GM12878 (cell line): ENCODE results near the gene TSPYL6. TPM values are rescaled to one million over a fixed set of nuclear protein-coding genes. Genes with fewer than 3 reads are reported as not detected.

Experiments used
- ATAC-seq: fragments of 200-7000 bp; cut with Tn5 transposase; 3 replicates; pipeline ENCODE4 v1.9.1; 2020; ENCODE audit warnings: mild to moderate bottlenecking, moderate library complexity
- BruUV-seq: library from RNA; stranded (reverse); fragments of 400-500 nt; replicated peaks from 2 replicates; lab custom pipeline; 2021; lab: Mats Ljungman, UMichigan
- CTCF ChIA-PET: fragments of 300-600 bp; sonication (Branson Sonifier 250); formaldehyde crosslinking; extraction: SDS; loops from one replicate; lab custom pipeline; 2021; ENCODE audit warnings: inconsistent platforms; lab: Yijun Ruan, JAX
- POLR2A ChIA-PET: fragments of 350-600 bp; formaldehyde crosslinking; extraction: SDS; loops from one replicate; lab custom pipeline; 2021; ENCODE audit warnings: inconsistent platforms; lab: Charles Lee
- RAD21 ChIA-PET: fragments of 300-600 bp; sonication (Branson Sonifier 250); formaldehyde crosslinking; loops from one replicate; lab custom pipeline; 2023; ENCODE audit warnings: antibody characterized with exemption; ENCODE audit not compliant: unreplicated experiment; lab: Charles Lee
- SMC1A ChIA-PET: fragments of 300-600 bp; sonication (Branson Sonifier 250); formaldehyde crosslinking; loops from one replicate; lab custom pipeline; 2023; ENCODE audit not compliant: unreplicated experiment, uncharacterized antibody; lab: Charles Lee
- DNase-seq: peaks from one replicate; pipeline ENCODE4 v3.0.0-alpha.2; 2011; ENCODE audit warnings: low read depth, low spot score
- FAIRE-seq: peaks from 3 replicates; lab custom pipeline; 2011; peaks lifted over from hg19 to GRCh38; lab: Jason Lieb, UNC
- H2AFZ ChIP-seq: 2 replicates; pipeline ENCODE4 v1.6.0; 2011; ENCODE audit warnings: low read depth, low read length, control low read depth; ENCODE audit not compliant: control insufficient read depth
- H3K27ac ChIP-seq: 2 replicates; pipeline ENCODE4 v1.5.1; 2011; ENCODE audit warnings: control low read depth; ENCODE audit not compliant: control insufficient read depth, insufficient read depth
- H3K27me3 ChIP-seq, 2 experiments: replicated peaks in 1 of 2; 2 replicates each; pipeline versions ENCODE4 v1.6.0 to v1.6.1; 2011; ENCODE audit warnings: low read length in 1 of 2; ENCODE audit not compliant: control insufficient read depth in 2 of 2, insufficient read depth in 2 of 2
- H3K36me3 ChIP-seq, 2 experiments: 2 replicates each; pipeline ENCODE4 v1.5.1; 2011; ENCODE audit warnings: low read length in 1 of 2; ENCODE audit not compliant: control insufficient read depth in 2 of 2, insufficient read depth in 2 of 2
- H3K4me1 ChIP-seq: 2 replicates; pipeline ENCODE4 v1.6.1; 2011; ENCODE audit warnings: mild to moderate bottlenecking, low read length, moderate library complexity, mixed read lengths; ENCODE audit not compliant: control insufficient read depth, insufficient read depth
- H3K4me2 ChIP-seq: 2 replicates; pipeline ENCODE4 v1.6.0; 2011; ENCODE audit warnings: control low read depth; ENCODE audit not compliant: control insufficient read depth, insufficient read depth
- H3K4me3 ChIP-seq: fragments of 200-600 bp; sonication (generic); 2 replicates; pipeline ENCODE4 v1.5.1; 2016
- H3K79me2 ChIP-seq: 2 replicates; pipeline ENCODE4 v1.6.0; 2011; ENCODE audit warnings: low read length; ENCODE audit not compliant: control insufficient read depth, insufficient read depth
- H3K9ac ChIP-seq: 2 replicates; pipeline ENCODE4 v1.8.0; 2011; ENCODE audit warnings: low read length, control low read depth, mixed read lengths; ENCODE audit not compliant: control insufficient read depth, insufficient read depth
- H3K9me3 ChIP-seq: replicated peaks from 3 replicates; pipeline ENCODE4 v1.5.1; 2011; ENCODE audit warnings: mild to moderate bottlenecking, low read length; ENCODE audit not compliant: control insufficient read depth, insufficient read depth
- H4K20me1 ChIP-seq: 2 replicates; pipeline ENCODE4 v1.6.0; 2011; ENCODE audit not compliant: control insufficient read depth, insufficient read depth
- BACH1 ChIP-seq: fragments of 450-650 bp; IDR thresholded peaks from 2 replicates; pipeline ENCODE4 v1.6.1; 2017; ENCODE audit warnings: mild to moderate bottlenecking, borderline replicate concordance
- CEBPB ChIP-seq, 2 experiments: fragments of 150-350 bp in 1 of 2; IDR thresholded peaks; 2 replicates each; pipeline ENCODE4 v1.6.1; 2012 to 2014; ENCODE audit warnings: low read depth in 2 of 2, low read length in 2 of 2, borderline replicate concordance in 1 of 2, inconsistent platforms in 1 of 2
- CHD2 ChIP-seq: IDR thresholded peaks from 2 replicates; pipeline ENCODE4 v1.6.1; 2011; ENCODE audit warnings: low read depth, low read length, improper control_type of control experiment, borderline replicate concordance
- CREM ChIP-seq: IDR thresholded peaks from 2 replicates; pipeline ENCODE4 v1.6.1; 2014; ENCODE audit warnings: antibody characterized with exemption, low read depth
- EP300 ChIP-seq, 2 experiments: fragments of 150-350 bp in 1 of 2; IDR thresholded peaks; 2 replicates each; pipeline ENCODE4 v1.6.1; 2011 to 2012; ENCODE audit warnings: low read depth in 2 of 2, low read length in 2 of 2, borderline replicate concordance in 1 of 2, improper control_type of control experiment in 1 of 2, inconsistent platforms in 1 of 2; ENCODE audit not compliant: control insufficient read depth in 1 of 2
- GABPA ChIP-seq: IDR thresholded peaks from 2 replicates; pipeline ENCODE4 v1.6.1; 2014; ENCODE audit warnings: antibody characterized with exemption, low read depth, mild to moderate bottlenecking, inconsistent platforms
- NFYA ChIP-seq: IDR thresholded peaks from 2 replicates; pipeline ENCODE4 v1.6.1; 2011; ENCODE audit warnings: low read depth, mild to moderate bottlenecking, low read length, improper control_type of control experiment, borderline replicate concordance
- RAD21 ChIP-seq: IDR thresholded peaks from 2 replicates; pipeline ENCODE4 v1.6.1; 2011; ENCODE audit warnings: mild to moderate bottlenecking, low read depth, low read length, moderate library complexity; ENCODE audit not compliant: insufficient read depth
- RAD51 ChIP-seq: fragments of 450-650 bp; IDR thresholded peaks from 2 replicates; pipeline ENCODE4 v1.6.1; 2016; ENCODE audit warnings: moderate library complexity, mild to moderate bottlenecking, inconsistent platforms
- RBBP5 ChIP-seq: fragments of 200-600 bp; sonication (generic); conservative IDR thresholded peaks from 2 replicates; pipeline ENCODE4 v1.6.1; 2016
- STAT1 ChIP-seq: fragments of 450-650 bp; conservative IDR thresholded peaks from 2 replicates; pipeline ENCODE4 v1.6.1; 2014; ENCODE audit warnings: antibody characterized with exemption, mild to moderate bottlenecking
- WGBS: methylation state at CpG from one replicate; pipeline ENCODE4 v1.1.6; 2016; ENCODE audit warnings: low lambda C conversion rate; ENCODE audit not compliant: insufficient replicate concordance, insufficient coverage; ENCODE audit errors: missing lambda C conversion rate; 5-methylcytosine and 5-hydroxymethylcytosine counted together
- in situ Hi-C: fragments of 300-500 bp; cut with MboI; formaldehyde crosslinking; loops from 9 replicates; pipeline ENCODE4 v1.14.3; 2018; ENCODE audit warnings: mixed read lengths
- intact Hi-C: fragments of 100-400 bp; cut with micrococcal nuclease; formaldehyde crosslinking; loops from one replicate; pipeline ENCODE4 v1.14.2; 2022; ENCODE audit not compliant: unreplicated experiment
- polyA plus RNA-seq, 11 experiments: library from polyadenylated mRNA; depleted of rRNA in 4 of 11; unstranded in 6 of 11; stranded (reverse) in 5 of 11; fragments of >200 nt; fragmentation: Nextera tagmentation in 4 of 11; fragmentation: Illumina TruSeq in 1 of 11; extraction: Ambion mirVana in 4 of 11; extraction: Trizol in 1 of 11; gene quantifications; 1 replicate in 1 of 11; 2 replicates in 10 of 11; pipeline versions ENCODE4 v1.2.1 to v1.2.3, GENCODE V29; 2011 to 2016; ENCODE audit warnings: inconsistent platforms in 2 of 11, missing spikeins in 2 of 11, low read depth in 1 of 11
- total RNA-seq, 4 experiments: library from RNA; depleted of rRNA in 3 of 4; stranded (reverse); fragments of >200 nt in 3 of 4; fragmentation: Illumina TruSeq in 1 of 4; extraction: Trizol in 1 of 4; gene quantifications; 2 replicates each; pipeline versions ENCODE4 v1.2.1 to v1.2.3, GENCODE V29; 2013 to 2021
- TF ChIP-seq, protein P1 (sequence below): fragments of 450-650 bp; IDR thresholded peaks from 2 replicates; pipeline ENCODE4 v1.6.1; 2016; ENCODE audit warnings: mild to moderate bottlenecking
- TF ChIP-seq, protein P2 (sequence below): fragments of 450-650 bp; IDR thresholded peaks from 2 replicates; pipeline ENCODE4 v1.6.1; 2018; ENCODE audit warnings: borderline replicate concordance, mild to moderate bottlenecking; ENCODE audit not compliant: partially characterized antibody
- TF ChIP-seq, protein P3 (sequence below): fragments of 450-650 bp; IDR thresholded peaks from 2 replicates; pipeline ENCODE4 v1.6.1; 2014; ENCODE audit warnings: mild to moderate bottlenecking
- TF ChIP-seq, protein P4 (sequence below): fragments of 450-650 bp; IDR thresholded peaks from 2 replicates; pipeline ENCODE4 v1.6.1; 2017; ENCODE audit warnings: mild to moderate bottlenecking, low read depth, inconsistent platforms; ENCODE audit not compliant: poor library complexity, severe bottlenecking
- TF ChIP-seq, protein P5 (sequence below): IDR thresholded peaks from 2 replicates; pipeline ENCODE4 v1.6.1; 2012; ENCODE audit warnings: low read length, inconsistent platforms

The TSPYL6 gene
- total and polyA plus RNA-seq, 10 of the 15 experiments (the other 5 are each of a cell fraction or from before 2014, with no cell fraction given): not detected

DNA sequence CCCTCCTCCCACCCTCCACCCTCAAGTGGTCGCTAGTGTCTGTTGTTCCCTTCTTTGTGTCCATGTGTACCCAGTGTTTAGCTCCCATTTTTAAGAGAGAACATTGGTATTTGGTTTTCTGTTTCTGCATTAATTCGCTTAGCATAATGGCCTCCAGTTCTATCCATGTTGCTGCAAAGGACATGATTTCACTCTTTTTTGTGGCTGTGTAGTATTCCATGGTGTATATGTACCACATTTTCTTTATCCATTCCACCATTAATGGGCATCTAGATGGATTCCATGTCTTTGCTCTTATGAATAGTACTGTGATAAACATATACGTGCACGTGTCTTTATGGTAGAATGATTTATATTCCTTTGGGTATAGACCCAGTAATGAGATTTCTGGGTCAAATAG lies 42.9 kb downstream of the TSPYL6 start:
- no peak for FAIRE-seq
- CTCF ChIA-PET: interaction anchor here (1.0 to 1.7 kb wide), 2 partner anchors 288 to 491 kb away, joined by 3 to 7 read pairs; no protein-coding TSS in a partner anchor
- no peak overlapping the region for H3K9ac ChIP-seq
- no peak overlapping the region for H3K4me2 ChIP-seq
- POLR2A ChIA-PET: no interaction called here
- H3K36me3 ChIP-seq: no peaks in the 10 kb centered on the region
- in situ Hi-C loops (no loop called here), intact Hi-C loops (no loop called here)
- no peaks in the 10 kb centered on the region for H3K27me3 ChIP-seq
- RAD21 ChIA-PET: interaction anchor here (1.6 kb wide), 1 partner anchor 289 kb away, joined by 5 read pairs; no protein-coding TSS in a partner anchor
- H4K20me1 ChIP-seq: no peaks in the 10 kb centered on the region
- DNase-seq: no peak
- SMC1A ChIA-PET: interaction anchor here (0.6 to 1.0 kb wide), 2 partner anchors 10 to 1549 kb away, joined by 3 read pairs; no protein-coding TSS in a partner anchor
- H3K4me1 ChIP-seq: no peaks in the 10 kb centered on the region
- H3K4me3 ChIP-seq: no peak overlapping the region
- no peak overlapping the region for H2AFZ ChIP-seq
- ATAC-seq: no peak
- 52% methylated on average over 4 of the region's 4 CpGs for WGBS
- H3K9me3 ChIP-seq: no peaks in the 10 kb centered on the region; the same call in 1 of the 3 replicates
- H3K27ac ChIP-seq: no peak overlapping the region
- BruUV-seq: no TSS peak
- H3K79me2 ChIP-seq: no peaks in the 10 kb centered on the region
- no peak for TF ChIP-seq CEBPB (IDR thresholded peaks at IDR 0.05; ENCODE audit: borderline replicate concordance in 1 of 2, low read depth in 2 of 2, low read length in 2 of 2)
- TF ChIP-seq, protein P1, sequence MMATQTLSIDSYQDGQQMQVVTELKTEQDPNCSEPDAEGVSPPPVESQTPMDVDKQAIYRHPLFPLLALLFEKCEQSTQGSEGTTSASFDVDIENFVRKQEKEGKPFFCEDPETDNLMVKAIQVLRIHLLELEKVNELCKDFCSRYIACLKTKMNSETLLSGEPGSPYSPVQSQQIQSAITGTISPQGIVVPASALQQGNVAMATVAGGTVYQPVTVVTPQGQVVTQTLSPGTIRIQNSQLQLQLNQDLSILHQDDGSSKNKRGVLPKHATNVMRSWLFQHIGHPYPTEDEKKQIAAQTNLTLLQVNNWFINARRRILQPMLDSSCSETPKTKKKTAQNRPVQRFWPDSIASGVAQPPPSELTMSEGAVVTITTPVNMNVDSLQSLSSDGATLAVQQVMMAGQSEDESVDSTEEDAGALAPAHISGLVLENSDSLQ: no peak
- no peak for TF ChIP-seq RAD51
- no peak for TF ChIP-seq EP300 (IDR thresholded peaks at IDR 0.05; ENCODE audit: borderline replicate concordance in 1 of 2, control insufficient read depth in 1 of 2, low read depth in 2 of 2, low read length in 2 of 2)
- TF ChIP-seq, protein P2, sequence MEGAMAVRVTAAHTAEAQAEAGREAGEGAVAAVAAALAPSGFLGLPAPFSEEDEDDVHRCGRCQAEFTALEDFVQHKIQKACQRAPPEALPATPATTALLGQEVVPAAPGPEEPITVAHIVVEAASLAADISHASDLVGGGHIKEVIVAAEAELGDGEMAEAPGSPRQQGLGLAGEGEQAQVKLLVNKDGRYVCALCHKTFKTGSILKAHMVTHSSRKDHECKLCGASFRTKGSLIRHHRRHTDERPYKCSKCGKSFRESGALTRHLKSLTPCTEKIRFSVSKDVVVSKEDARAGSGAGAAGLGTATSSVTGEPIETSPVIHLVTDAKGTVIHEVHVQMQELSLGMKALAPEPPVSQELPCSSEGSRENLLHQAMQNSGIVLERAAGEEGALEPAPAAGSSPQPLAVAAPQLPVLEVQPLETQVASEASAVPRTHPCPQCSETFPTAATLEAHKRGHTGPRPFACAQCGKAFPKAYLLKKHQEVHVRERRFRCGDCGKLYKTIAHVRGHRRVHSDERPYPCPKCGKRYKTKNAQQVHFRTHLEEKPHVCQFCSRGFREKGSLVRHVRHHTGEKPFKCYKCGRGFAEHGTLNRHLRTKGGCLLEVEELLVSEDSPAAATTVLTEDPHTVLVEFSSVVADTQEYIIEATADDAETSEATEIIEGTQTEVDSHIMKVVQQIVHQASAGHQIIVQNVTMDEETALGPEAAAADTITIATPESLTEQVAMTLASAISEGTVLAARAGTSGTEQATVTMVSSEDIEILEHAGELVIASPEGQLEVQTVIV: no peak
- no peak for TF ChIP-seq NFYA
- TF ChIP-seq, protein P3, sequence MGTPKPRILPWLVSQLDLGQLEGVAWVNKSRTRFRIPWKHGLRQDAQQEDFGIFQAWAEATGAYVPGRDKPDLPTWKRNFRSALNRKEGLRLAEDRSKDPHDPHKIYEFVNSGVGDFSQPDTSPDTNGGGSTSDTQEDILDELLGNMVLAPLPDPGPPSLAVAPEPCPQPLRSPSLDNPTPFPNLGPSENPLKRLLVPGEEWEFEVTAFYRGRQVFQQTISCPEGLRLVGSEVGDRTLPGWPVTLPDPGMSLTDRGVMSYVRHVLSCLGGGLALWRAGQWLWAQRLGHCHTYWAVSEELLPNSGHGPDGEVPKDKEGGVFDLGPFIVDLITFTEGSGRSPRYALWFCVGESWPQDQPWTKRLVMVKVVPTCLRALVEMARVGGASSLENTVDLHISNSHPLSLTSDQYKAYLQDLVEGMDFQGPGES: no peak
- TF ChIP-seq BACH1: no peak
- TF ChIP-seq, protein P4, sequence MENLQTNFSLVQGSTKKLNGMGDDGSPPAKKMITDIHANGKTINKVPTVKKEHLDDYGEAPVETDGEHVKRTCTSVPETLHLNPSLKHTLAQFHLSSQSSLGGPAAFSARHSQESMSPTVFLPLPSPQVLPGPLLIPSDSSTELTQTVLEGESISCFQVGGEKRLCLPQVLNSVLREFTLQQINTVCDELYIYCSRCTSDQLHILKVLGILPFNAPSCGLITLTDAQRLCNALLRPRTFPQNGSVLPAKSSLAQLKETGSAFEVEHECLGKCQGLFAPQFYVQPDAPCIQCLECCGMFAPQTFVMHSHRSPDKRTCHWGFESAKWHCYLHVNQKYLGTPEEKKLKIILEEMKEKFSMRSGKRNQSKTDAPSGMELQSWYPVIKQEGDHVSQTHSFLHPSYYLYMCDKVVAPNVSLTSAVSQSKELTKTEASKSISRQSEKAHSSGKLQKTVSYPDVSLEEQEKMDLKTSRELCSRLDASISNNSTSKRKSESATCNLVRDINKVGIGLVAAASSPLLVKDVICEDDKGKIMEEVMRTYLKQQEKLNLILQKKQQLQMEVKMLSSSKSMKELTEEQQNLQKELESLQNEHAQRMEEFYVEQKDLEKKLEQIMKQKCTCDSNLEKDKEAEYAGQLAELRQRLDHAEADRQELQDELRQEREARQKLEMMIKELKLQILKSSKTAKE: no peak
- no peak for TF ChIP-seq STAT1
- TF ChIP-seq GABPA: no peak
- TF ChIP-seq, protein P5, sequence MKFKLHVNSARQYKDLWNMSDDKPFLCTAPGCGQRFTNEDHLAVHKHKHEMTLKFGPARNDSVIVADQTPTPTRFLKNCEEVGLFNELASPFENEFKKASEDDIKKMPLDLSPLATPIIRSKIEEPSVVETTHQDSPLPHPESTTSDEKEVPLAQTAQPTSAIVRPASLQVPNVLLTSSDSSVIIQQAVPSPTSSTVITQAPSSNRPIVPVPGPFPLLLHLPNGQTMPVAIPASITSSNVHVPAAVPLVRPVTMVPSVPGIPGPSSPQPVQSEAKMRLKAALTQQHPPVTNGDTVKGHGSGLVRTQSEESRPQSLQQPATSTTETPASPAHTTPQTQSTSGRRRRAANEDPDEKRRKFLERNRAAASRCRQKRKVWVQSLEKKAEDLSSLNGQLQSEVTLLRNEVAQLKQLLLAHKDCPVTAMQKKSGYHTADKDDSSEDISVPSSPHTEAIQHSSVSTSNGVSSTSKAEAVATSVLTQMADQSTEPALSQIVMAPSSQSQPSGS: no peak
- TF ChIP-seq CHD2: no peak
- no peak for TF ChIP-seq CREM
- TF ChIP-seq RAD21: no peak
- TF ChIP-seq RBBP5: no peak
